ENCODE results near the gene HIPK4. TPM values are rescaled to one million over a fixed set of nuclear protein-coding genes. Genes with fewer than 3 reads are reported as not detected.

Gene HIPK4
- total and polyA plus RNA-seq, 2 of the 8 experiments (the other 6 are each of a cell fraction or from before 2014, with no cell fraction given) = 0.15 to 0.57 TPM

- H3K27ac ChIP-seq (ENCODE audit: low read depth, low read length) = no peak overlapping the region
- H3K9ac ChIP-seq (replicated peaks in 1 of 4; ENCODE audit: extremely low read depth in 1 of 4, low read depth in 3 of 4, low read length in 3 of 4) = no peak overlapping the region
- no peak overlapping the region for H3K18ac ChIP-seq (ENCODE audit: extremely low read depth, low read length)
- H2BK5ac ChIP-seq (ENCODE audit: low read depth, low read length) = no peak overlapping the region
- no peaks in the 10 kb centered on the region for H3K27me3 ChIP-seq (replicated peaks in 1 of 4; ENCODE audit: control insufficient read depth in 3 of 4, extremely low read depth in 1 of 4, insufficient read depth in 3 of 4, low read length in 3 of 4)
- H3K23me2 ChIP-seq (ENCODE audit: low read depth, low read length) = peaks cover 2% of the 10 kb centered on the region
- POLR2A ChIA-PET (ENCODE audit: partially characterized antibody) = interaction anchor here (0.6 to 2.8 kb wide), 5 partner anchors 9 to 56 kb away, joined by 3 to 9 read pairs (median 5); no protein-coding TSS in a partner anchor
- no peaks in the 10 kb centered on the region for H3K9me3 ChIP-seq (ENCODE audit: insufficient read depth in 2 of 2, low read depth in 1 of 2, low read length in 1 of 2)
- no peak overlapping the region for H3K56ac ChIP-seq (replicated peaks; ENCODE audit: insufficient read length, low read depth, low read length)
- DNase-seq (ENCODE audit: low read depth in 1 of 2, low spot score in 2 of 2) = no peak
- no peak for TF ChIP-seq POLR2A (IDR thresholded peaks at IDR 0.05; ENCODE audit: control extremely low read depth in 1 of 2, low read depth in 2 of 2, low read length in 2 of 2)
- no peak for TF ChIP-seq BRCA1 (IDR thresholded peaks at IDR 0.05; ENCODE audit: low read depth, low read length)
- no peak for TF ChIP-seq ASH2L (IDR thresholded peaks at IDR 0.05; ENCODE audit: low read length)
- no peak for TF ChIP-seq EGR1 (IDR thresholded peaks at IDR 0.05; ENCODE audit: borderline replicate concordance, low read depth, low read length)
- no peak for TF ChIP-seq CBX5 (IDR thresholded peaks at IDR 0.05; ENCODE audit: low read depth, low read length)
- TF ChIP-seq YY1 (IDR thresholded peaks at IDR 0.05; ENCODE audit: low read depth, low read length) = no peak
- no peak for TF ChIP-seq ZNF274 (IDR thresholded peaks at IDR 0.05; ENCODE audit: borderline replicate concordance, extremely low read depth, low read length)
- no peak for TF ChIP-seq MAX (IDR thresholded peaks at IDR 0.05)
- TF ChIP-seq CHD1 (IDR thresholded peaks at IDR 0.05; ENCODE audit: low read depth, low read length) = no peak
- TF ChIP-seq HDAC2 (IDR thresholded peaks at IDR 0.05; ENCODE audit: borderline replicate concordance in 1 of 2, low read depth in 2 of 2, low read length in 2 of 2) = no peak
- no peak for TF ChIP-seq JUN (IDR thresholded peaks at IDR 0.05; ENCODE audit: low read depth, low read length)
- H3K23ac ChIP-seq (ENCODE audit: insufficient read length) = no peak overlapping the region
- H3K79me1 ChIP-seq (ENCODE audit: low read depth, low read length) = no peaks in the 10 kb centered on the region
- H3K4me2 ChIP-seq (ENCODE audit: insufficient read depth in 1 of 2, low read depth in 2 of 2, low read length in 2 of 2) = peak overlapping the region; percentile 76 to 89; a peak in 2 of 4 replicates
- H3K14ac ChIP-seq (ENCODE audit: insufficient read length) = no peak overlapping the region
- no peak overlapping the region for H2BK120ac ChIP-seq (replicated peaks; ENCODE audit: low read depth, low read length)
- peak overlapping the region in 3 of 4 experiments; percentile 29 to 76 (median 59); a peak in 5 of 8 replicates for H3K4me3 ChIP-seq (ENCODE audit: extremely low read depth in 1 of 4, insufficient read depth in 2 of 4, low read depth in 3 of 4, low read length in 4 of 4)
- 86% methylated on average over 3 of the region's 3 CpGs; no CpG with 5 or more reads in 1 of the 2 experiments for WGBS, 2 experiments (ENCODE audit: extremely low coverage in 1 of 2, insufficient coverage in 1 of 2, insufficient read length in 1 of 2, insufficient replicate concordance in 2 of 2, low coverage in 1 of 2, low lambda C conversion rate in 2 of 2, missing lambda C conversion rate in 1 of 2)
- H2BK15ac ChIP-seq (ENCODE audit: low read length) = no peak overlapping the region; the same call in 1 of the 2 replicates
- H3K36me3 ChIP-seq (ENCODE audit: control insufficient read depth in 2 of 4, insufficient read depth in 4 of 4, low read length in 3 of 4) = peaks cover 0 to 19% (median 6%) of the 10 kb centered on the region in 4 experiments; a peak in 6 of 8 replicates
- no peaks in the 10 kb centered on the region for H3K79me2 ChIP-seq (ENCODE audit: control insufficient read depth in 1 of 2, insufficient read depth in 2 of 2, low read length in 2 of 2)
- no peak overlapping the region for H4K91ac ChIP-seq (replicated peaks; ENCODE audit: insufficient read length, low read length)
- H2AK5ac ChIP-seq (ENCODE audit: low read depth, low read length) = no peak overlapping the region
- H3K4ac ChIP-seq (replicated peaks; ENCODE audit: insufficient read length, low read depth, low read length) = no peak overlapping the region
- H4K5ac ChIP-seq (ENCODE audit: insufficient read length, low read depth, low read length) = no peak overlapping the region
- H2AFZ ChIP-seq (ENCODE audit: low read length) = no peak overlapping the region
- FAIRE-seq = no peak
- CTCF ChIA-PET (ENCODE audit: partially characterized antibody) = interaction anchor here (1.0 to 4.0 kb wide), 4 partner anchors 16 to 60 kb away, joined by 3 to 19 read pairs (median 7); partner anchors contain the start of genes C19orf47 and PLD3
- H4K8ac ChIP-seq (ENCODE audit: extremely low read depth, insufficient read depth, low read length) = no peak overlapping the region; the same call in 1 of the 2 replicates
- peaks cover 0 to 3% of the 10 kb centered on the region in 2 experiments for H4K20me1 ChIP-seq (replicated peaks in 1 of 2; ENCODE audit: control insufficient read depth in 1 of 2, insufficient read depth in 2 of 2, low read length in 2 of 2)
- peaks cover 0 to 16% (median 10%) of the 10 kb centered on the region in 4 experiments; a peak in 6 of 7 replicates for H3K4me1 ChIP-seq (replicated peaks in 1 of 4; ENCODE audit: control insufficient read depth in 3 of 4, insufficient read depth in 4 of 4, low read length in 3 of 4)
- no peak overlapping the region for H2BK20ac ChIP-seq (ENCODE audit: low read length)
- H2BK12ac ChIP-seq (ENCODE audit: low read depth, low read length) = no peak overlapping the region
These were observed 25.0 kb downstream of the HIPK4 start for GRCh38 chr19:40365010-40365409.

All from H1 (cell line).